NCI-H446 (cell line): ENCODE results near the gene MTHFD1L.
"Not testable (repeated sequence)": the region's sequence is repeated elsewhere in the genome, so short reads cannot be mapped to it uniquely, and the experiment has no call there.

Experiments used
- DNase-seq, 2 experiments: peaks; one replicate each; lab custom pipeline; 2025; lab: John Stamatoyannopoulos, UW

MTHFD1L gene

DNA sequence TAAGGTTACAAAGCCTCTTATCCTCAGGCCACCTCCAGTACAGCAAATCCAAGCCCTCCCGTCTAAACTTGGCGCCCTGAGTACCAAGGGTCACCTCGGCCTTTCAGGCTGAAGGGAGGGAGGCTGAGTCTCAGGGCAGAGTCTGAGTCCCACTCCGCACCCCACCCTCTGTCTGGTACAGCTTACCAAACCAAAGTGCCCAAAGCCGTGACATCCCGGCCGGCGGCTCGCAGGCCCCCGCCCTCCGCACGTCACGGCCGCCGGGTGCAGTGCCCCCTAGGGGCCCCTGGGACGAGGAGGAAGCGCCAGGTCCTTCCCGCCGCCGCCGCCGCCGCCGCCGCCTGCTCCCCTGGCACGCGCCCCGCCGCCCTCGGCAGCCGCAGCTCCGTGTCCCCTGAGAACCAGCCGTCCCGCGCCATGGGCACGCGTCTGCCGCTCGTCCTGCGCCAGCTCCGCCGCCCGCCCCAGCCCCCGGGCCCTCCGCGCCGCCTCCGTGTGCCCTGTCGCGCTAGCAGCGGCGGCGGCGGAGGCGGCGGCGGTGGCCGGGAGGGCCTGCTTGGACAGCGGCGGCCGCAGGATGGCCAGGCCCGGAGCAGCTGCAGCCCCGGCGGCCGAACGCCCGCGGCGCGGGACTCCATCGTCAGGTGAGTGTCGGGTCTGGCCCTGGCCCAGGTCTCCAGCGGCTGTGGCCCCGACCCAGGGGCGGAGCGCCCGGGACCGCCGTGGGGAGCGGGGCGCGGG is at the start of gene MTHFD1L:
MTHFD1L (plus strand) TSS at position 297 of the 741 bp plus-strand sequence; CDS start at position 418, 121 bp downstream.
- DNase-seq, result peak in 1 of 2 experiments; percentile 39

DNA sequence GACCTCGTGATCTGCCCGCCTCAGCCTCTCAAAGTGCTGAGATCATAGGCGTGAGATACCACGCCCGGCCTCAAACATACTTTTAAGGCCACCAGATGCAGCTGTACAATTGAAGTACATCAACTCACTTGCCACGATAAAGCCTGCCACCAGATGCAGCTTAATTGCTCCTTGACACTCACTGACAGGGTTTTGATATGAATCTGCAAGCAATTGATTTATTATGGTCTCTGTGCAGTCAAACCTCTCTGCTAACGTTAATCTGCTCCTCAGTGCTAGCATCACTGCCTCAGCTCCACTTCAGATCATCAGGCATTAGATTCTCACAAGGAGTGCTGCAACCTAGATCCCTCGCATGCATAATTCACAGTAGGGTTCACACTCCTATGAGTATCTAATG is 48.9 kb upstream of the MTHFD1L start:
- not testable (repeated sequence) for DNase-seq

DNA sequence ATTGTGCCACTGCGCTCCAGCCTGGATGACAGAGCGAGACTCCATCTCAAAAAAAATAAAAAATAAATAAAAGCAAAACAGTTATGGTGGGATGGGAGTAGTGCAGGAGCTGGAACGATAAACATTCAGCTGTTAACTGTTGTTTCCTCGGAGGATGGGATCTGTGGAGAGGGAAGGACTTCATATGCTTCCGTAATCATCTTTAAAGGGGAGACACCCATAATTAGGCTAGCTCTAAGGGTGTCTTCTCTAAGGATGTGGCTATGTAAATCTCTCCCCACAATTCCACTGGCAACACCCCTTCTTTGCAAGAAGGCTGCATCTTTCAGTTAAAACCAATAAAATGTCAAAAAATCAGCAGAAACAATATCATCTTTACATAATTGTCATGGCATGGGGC is 42.6 kb upstream of the MTHFD1L start:
- no peak for DNase-seq

DNA sequence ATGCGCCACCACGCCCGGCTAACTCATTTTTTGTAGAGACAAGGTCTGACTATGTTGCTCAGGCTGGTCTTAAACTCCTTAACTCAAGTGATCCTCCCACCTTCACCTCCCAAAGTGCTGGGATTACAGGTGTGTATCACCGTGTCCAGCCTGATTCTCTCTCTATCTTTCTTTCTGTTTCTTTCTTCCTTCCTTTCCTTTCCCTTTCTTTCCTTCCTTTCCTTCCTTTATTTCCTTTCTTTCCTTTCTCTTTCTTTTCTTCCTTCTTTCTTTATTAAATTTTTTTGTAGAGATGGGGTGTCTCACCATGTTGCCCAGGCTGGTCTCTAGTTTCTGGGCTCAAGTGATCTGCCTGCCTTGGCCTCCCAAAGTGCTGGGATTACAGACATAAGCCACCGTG is 38.7 kb upstream of the MTHFD1L start:
- no peak for DNase-seq

DNA sequence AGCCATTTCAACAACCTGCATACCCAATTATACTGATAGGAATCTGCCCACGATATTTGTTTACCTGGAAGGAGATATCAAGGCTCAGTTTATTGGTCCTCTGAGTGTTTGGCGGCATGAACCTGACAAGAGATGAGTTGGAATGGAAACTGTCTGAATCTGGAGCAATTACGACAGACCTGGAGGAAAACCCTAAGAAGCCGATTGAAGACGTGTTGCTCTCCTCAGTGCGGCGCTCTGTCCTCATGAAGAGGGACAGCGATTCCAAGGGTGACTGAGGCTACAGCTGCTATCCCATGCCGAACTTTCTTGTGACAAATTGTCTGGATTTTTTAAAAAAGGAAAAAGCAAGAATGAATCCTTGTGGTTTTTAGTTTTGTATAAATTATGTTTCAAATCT is 37.4 kb upstream of the MTHFD1L start:
- DNase-seq, result not testable (repeated sequence)

DNA sequence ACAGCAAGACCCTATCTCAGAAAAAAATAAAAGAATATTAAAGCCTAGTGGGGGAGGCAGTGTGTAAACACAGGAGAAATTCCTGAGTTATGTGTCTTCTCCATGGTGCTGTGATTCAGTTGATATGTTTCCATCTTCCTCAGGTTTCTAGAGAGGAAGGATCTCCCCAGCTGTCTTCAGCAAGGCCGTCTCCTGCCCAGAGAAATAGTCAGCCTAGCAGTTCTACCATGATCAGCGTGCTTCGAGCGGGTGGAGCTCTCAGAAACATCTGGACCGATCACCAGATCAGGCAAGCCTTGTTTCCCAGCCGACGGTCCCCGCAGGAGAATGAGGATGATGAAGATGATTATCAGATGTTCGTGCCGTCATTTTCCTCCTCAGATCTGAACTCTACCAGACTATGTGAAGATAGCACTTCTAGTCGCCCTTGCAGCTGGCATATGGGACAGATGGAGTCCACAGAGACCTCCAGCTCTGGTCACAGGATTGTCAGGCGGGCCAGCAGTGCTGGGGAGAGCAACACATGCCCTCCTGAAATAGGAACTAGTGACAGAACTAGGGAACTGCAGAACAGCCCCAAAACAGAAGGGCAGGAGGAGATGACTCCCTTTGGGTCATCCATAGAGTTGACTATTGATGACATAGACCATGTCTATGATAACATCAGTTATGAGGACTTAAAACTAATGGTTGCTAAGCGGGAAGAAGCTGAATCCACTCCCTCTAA is 34.9 kb upstream of the MTHFD1L start:
- DNase-seq, result no peak

DNA sequence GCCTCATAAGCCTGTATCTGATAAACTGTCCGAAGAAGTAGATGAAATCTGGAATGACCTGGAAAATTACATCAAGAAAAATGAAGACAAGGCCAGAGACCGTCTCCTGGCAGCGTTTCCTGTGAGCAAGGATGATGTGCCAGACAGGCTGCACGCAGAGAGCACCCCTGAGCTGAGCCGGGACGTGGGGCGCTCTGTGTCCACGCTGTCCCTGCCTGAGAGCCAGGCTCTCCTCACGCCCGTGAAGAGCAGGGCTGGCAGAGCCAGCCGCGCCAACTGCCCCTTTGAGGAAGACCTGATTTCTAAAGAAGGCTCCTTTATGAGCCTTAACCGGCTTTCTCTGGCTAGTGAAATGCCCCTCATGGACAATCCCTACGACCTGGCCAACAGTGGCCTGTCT is 33.9 kb upstream of the MTHFD1L start:
- no peak for DNase-seq

DNA sequence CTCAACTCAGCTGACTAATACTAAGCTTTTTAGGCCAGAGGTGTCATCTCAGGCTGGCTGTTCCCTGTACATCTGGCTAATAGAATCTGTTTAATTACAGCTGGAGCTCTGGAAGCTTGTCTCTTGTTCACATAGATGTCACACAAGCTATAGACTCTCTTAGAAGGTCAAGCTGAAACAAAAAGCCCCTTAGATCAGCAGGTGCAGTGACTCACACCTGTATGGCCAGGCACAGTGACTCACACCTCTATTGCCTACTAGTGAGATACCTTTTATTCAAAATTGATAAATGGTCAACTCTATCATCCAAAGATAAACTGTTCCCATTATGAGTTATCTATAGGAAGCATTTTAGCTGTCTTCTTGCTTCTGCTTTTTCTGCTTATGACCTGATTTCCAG is 29.9 kb upstream of the MTHFD1L start:
- DNase-seq, result no peak

DNA sequence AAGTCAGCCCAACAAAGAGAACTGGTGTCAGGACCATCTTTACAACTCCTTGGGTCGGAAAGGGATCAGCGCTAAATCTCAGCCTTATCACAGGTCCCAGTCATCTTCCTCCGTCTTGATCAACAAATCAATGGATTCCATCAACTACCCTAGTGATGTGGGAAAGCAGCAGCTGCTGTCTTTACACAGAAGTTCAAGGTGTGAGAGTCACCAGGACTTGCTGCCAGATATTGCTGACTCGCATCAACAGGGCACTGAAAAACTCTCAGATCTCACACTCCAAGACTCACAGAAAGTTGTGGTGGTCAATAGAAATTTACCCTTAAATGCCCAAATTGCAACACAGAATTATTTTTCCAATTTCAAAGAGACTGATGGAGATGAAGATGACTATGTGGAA is 25.3 kb upstream of the MTHFD1L start:
- no peak for DNase-seq

DNA sequence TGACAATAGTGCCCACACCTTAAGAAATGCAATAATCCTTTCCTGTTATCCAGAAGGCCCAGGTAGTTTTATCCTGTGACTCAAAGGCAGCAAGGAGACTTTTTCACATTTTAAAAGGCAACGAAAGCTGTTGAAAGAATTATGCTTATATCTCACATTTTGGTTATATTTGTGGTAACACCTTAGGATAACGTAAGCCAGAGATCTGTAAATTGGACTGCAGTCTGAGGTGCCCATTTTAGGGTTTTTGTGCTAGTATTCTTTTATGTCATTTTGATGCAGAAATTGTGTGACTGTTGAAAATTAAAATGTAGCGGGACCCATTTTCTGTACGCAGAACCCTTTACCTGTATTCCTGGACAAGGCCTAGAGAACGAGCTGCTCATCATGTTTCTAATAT is 24.3 kb upstream of the MTHFD1L start:
- no peak for DNase-seq

DNA sequence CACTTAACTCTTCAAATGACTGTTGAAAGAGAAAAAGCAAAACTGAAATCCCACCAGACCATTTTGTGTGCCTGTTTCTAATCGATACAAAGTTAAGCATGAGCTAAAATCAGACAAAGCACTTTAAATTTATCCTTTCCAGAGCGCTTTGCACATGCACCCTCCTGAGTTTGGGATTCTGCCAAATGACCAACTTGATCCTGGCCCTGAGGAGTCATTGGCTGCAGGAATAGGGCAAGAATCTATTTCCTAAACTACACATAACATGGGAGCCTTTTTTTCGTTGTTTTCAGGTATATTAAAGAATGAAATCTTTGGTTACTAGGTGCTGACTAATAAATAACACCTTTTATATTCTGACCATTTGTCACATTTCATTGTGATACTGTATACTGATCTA is 23.8 kb upstream of the MTHFD1L start:
- DNase-seq, result no peak

DNA sequence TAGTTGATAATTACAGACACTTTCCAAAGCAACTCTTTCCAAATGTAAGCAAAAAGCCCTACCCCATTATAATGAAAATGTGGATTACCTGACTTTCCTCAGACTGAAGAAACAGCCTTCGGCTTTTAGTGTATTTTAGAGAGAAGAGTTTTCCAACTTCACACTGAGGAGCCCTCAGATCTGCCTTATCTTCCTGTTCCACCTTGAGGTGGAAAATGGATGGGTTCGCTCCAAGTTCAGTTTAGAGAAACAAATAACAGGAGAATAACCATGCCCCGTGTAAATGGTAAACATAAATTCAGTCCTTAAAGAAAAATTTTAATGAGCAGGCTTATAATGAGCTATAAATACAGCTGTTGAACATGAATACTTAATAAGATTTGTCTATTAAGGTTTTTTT is 21.1 kb upstream of the MTHFD1L start:
- DNase-seq, result no peak

DNA sequence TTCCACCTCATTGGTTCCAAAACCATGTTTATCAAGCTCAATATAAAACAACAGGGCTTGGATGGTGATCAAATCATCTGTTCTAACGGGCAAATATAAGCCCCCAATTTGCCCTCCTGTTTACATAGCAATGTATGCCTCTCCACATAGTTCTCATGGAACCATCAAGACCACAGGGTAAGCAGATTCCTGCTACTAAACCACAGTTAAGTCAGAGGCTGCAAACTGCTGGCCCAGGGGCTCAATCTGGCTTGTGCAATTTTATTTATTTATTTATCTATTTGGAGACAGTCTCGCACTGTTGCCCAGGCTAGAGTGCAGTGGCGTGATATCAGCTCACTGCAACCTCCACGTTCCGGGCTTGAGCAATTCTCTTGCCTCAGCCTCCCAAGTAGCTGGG is 18.9 kb upstream of the MTHFD1L start:
- DNase-seq, result no peak

DNA sequence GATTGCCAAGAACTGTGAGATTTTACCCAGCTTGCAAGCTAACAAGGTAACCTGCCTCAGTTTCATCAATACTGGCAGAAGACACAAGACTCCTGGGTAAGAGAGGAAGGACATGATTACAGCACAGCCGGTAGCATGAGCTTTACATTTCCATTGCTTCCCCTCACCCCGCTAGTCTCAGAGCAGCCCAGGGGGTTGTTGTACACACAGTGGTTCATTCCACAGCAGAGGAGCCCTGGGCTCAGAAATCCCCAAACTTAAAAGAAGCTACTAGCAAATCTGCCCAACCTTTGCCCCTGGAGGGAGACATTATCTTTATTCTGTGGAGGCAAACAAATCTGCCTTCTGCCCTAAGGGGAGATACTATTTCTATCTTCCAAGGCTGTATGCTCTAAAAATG is 17.1 kb upstream of the MTHFD1L start:
- no peak for DNase-seq

DNA sequence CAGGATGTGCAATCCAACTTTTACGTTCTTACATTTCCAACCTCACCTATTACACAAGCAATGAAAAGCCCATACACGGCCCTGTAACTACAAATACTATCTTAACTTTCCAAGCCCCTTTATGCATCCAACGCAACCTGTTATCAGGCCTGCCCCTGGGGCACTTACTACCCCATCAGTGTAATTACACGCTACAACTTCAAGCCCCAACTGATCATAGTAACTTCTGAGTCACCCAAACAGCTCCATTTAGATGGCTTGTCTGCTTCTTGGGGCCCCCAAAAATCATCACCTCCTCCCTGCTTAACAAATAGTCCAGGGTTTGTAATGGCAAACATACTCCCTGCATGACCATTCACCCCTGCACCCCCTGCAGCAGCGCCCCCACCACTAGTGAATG is 11.1 kb upstream of the MTHFD1L start:
- not testable (repeated sequence) for DNase-seq

DNA sequence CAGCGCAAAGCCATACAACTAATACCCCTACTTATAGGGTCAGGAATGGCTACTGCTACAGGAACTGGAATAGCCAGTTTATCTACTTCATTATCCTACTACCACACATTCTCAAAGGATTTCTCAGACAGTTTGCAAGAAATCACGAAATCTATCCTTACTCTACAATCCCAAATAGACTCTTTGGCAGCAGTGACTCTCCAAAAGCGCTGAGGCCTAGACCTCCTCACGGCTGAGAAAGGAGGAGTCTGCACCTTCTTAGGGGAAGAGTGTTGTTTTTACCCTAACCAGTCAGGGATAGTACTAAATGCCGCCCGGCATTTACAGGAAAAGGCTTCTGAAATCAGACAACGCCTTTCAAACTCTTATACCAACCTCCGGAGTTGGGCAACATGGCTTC is 10.3 kb upstream of the MTHFD1L start:
- not testable (repeated sequence) for DNase-seq

DNA sequence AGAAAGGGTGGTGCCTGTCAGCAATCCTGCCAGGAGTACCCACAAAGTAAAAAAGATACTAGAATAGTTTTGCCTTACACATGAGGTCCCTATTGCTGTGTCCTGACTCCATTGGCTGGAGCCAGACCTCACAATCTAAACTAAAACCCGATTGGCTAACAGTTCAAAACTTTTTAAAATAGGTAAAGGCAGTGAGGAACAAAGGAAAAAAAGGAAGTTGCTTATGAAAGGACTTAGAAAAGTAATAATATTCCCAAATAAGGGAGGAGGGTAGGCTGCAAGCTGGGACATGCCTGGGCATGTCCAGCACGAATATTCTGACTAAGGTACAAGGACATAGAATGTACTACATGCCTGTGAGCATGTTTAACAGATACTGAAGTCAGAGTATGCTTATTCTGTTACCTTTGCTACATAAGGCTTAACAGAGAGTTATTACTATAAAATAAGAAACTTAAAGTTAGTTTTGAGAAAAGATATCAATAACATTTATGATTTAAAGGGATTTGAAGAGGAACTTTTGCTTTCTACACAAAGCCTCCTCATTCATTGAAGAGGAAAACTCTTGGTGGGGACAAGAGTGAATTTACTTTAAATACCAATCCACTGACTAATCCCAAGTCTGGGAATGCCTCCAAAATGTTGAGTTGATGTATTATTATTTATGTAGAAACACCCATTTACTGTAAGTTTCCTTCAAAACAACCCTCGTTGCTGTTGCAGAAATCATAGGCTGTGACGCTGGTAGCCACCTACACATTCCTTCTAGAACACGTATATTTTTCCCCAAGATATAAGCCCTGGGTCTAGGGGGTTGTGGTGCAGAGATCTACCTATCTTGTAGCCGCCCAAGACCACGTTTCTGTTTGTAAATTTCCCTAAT is 8.2 kb upstream of the MTHFD1L start:
- peak in 1 of 2 experiments; percentile 26 for DNase-seq

DNA sequence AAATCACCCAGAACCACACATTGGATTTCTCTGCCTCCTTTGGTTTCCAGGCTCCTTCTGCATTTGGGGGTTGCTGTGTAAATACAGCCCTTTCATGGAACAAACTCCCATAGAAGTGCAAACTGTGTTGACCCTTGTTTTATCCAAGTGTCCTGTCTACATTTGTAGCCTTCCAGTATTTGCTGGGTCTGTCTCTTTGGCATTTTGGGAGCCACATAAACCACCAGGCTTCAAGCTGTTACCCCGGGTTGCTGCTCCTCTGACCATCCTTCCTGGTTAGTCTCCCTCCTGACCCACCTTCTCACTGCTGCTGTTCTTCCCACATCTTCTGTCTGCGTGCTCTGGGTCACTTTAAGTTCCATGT is 7.6 kb upstream of the MTHFD1L start:
- DNase-seq, result no peak

DNA sequence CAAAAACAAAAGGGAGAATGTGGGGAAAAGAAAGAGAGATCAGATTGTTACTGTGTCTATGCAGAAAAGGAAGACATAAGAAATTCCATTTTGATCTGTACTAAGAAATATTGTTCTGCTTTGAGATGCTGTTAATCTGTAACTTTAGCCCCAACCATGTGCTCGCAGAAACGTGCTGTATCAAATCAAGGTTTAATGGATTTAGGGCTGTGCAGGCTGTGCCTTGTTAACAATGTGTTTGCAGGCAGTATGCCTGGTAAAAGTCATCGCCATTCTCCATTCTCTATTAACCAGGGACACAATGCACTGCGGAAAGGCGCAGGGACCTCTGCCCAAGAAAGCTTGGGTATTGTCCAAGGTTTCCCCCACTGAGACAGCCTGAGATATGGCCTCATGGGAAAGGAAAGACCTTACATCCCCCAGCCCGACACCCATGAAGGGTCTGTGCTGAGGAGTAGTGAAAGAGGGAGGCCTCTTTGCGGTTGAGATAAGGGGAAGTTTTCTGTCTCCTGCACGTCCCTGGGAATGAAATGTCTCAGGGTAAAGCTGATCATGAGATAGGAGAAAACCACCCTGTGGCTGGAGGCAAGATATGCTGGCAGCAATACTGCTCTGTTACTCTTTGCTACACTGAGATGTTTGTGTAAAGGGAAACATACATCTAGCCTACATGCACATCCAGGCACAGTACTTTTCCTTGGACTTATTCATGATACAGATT is 3.9 kb upstream of the MTHFD1L start:
- not testable (repeated sequence) for DNase-seq

DNA sequence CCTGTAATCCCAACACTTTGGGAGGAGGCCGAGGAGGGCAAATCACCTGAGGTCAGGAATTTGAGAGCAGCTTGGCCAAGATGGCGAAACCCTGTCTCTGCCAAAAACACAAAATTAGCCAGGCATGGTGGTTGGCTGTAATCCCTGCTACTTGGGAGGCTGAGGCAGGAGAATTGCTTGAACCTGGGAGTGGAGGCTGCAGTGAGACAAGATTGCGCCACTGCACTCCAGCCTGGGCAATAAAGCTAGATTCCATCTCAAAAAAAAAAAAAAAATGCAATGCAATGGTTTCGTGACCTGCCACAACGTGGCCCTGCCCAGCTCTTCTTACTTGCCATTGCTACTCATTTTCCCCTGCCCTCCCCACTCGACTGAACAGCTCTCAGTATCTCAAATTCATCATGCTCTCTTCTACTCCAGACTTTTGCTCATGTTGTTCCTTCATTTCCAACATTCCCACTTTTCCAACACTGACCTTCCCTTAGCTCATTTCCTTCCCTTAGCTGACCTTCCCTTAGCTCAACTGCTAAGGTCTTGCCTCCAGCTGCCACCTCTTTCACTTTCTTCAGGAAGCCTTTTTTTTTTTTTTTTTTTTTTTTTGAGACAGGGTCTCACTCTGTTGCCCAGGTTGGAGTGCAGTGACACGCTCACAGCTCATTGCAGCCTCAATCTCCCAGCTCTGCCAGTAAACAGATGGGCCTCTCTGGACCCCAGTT is 2.1 kb upstream of the MTHFD1L start:
- DNase-seq, result no peak

DNA sequence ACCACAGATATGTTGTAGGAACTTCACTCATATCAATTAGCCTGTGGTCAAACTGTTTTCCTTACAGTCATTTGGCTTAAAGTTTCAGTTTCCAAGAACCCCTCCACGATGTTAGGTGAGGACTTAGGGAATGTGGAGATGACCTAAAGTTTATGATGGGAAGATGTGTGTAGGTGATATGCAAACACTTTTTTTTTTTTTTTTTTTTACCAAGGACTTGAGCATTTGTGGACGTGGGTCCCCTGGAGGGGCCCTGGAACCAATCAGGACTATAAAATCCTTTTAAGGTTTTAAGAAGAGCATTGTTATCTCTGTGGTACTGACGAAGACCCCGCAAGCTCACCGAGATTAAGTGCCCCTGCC is 478 bp upstream of the MTHFD1L start:
- DNase-seq, result no peak
